ENCODE data around the gene RERE.

GRCh38 chr1:8674912-8675311 lies 142.5 kb downstream of the RERE start:
- TF ChIP-seq EZH2phosphoT487 (IDR thresholded peaks at IDR 0.05; ENCODE audit: borderline replicate concordance, low read depth, low read length), result no peak
- TF ChIP-seq CTCF (conservative IDR thresholded peaks at IDR 0.05; ENCODE audit: low read length), result no peak

All from OCI-LY7 (cell line).